NK-92 (cell line): Measurements from ENCODE around the gene TLR1.
"Not testable (repeated sequence)": the region's sequence is repeated elsewhere in the genome, so short reads cannot be mapped to it uniquely, and the experiment has no call there.

ENCODE experiments used
- DNase-seq: peaks from one replicate; lab custom pipeline; 2025; ENCODE audit not compliant: unreplicated experiment; lab: John Stamatoyannopoulos, UW

TLR1 gene

GRCh38 chr4:38777925-38778324, 26.7 kb downstream of the TLR1 start:
- DNase-seq: not testable (repeated sequence)

GRCh38 chr4:38775326-38775725, 29.3 kb downstream of the TLR1 start:
- DNase-seq: no peak

GRCh38 chr4:38774181-38774955, 30.2 kb downstream of the TLR1 start:
- no peak for DNase-seq

- DNase-seq: not testable (repeated sequence)
Measured at GRCh38 chr4:38770281-38770680, 34.3 kb downstream of the TLR1 start.

GRCh38 chr4:38769857-38770256, 34.7 kb downstream of the TLR1 start:
- no peak for DNase-seq

- no peak for DNase-seq
Measured at GRCh38 chr4:38769441-38769840, 35.1 kb downstream of the TLR1 start.

DNA sequence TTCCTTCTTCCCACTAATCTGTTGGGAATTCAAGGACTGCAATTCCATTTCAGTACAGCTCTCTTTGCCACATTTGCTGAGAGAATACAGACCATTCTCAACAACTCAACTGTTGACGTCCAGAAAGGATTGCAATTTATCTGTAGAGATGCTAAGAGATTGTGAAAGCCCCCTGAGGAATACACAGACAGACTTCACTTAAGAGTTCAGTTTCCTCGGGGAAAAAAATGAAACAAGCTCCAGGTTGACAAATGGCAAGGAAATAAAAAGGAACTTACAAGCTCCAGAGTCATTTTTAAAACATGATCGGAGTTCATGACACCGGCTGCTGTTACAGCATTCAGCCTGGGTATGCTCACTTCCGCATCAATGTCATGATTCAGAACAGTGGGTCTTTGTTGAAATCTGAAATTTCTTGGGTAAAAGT, 35.6 kb downstream of the TLR1 start:
- DNase-seq: no peak

GRCh38 chr4:38766940-38767339, 37.7 kb downstream of the TLR1 start:
- not testable (repeated sequence) for DNase-seq

DNA sequence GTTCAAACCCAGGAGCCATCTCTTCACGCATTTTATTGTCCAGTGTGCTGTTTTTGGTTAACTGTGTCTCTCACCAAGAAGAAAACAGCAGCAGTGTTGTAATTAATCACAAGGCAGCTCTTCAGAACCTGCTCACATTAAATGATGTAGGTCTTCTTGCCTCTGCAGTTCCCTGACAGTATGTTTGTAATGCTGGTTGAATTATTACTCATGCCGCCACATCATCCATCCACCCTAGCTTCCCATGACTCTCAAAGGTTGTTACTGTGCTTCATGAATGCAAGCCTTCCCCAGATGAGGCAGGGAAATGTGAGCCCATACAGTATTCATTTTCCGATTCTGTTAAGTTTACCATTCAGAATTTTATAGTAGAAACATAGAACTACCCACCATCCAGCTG, 39.2 kb downstream of the TLR1 start:
- no peak for DNase-seq

DNA sequence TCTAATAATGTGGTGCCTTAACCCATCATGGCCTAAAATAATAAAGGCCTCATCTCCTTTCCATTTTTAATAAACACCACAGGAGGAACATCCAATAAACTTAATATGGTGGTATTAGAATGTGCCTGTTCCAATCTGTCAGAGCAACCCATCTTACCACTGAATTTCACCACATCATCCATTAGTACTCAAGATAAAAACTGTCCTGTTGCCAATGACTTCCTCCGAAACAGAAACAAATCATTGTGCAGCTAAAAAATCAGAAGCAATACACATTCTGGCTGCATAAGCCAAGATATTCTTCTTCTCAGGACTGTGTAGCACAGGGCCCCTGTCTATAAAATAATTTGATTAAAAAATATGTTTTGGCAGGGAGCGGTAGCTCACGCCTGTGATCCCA, 40.3 kb downstream of the TLR1 start:
- no peak for DNase-seq

- no peak for DNase-seq
Measured at GRCh38 chr4:38762560-38762959, 42.0 kb downstream of the TLR1 start.

DNA sequence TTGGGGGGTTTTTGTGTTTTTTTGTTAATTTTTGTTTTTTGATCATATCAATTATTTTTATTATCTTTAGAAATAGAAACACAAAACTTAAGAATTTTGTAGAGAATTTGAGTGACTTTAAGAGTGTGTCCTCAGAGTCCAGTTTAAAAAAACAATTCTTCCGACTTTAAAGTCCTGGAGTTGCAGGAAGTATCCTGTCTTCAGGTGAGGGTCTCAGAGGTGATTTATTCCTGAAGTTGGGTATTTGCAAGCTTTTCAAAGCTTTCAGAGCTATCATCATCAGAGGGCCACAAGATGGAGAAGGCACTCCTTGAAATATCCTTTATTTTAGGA, 44.8 kb downstream of the TLR1 start:
- DNase-seq: no peak

DNA sequence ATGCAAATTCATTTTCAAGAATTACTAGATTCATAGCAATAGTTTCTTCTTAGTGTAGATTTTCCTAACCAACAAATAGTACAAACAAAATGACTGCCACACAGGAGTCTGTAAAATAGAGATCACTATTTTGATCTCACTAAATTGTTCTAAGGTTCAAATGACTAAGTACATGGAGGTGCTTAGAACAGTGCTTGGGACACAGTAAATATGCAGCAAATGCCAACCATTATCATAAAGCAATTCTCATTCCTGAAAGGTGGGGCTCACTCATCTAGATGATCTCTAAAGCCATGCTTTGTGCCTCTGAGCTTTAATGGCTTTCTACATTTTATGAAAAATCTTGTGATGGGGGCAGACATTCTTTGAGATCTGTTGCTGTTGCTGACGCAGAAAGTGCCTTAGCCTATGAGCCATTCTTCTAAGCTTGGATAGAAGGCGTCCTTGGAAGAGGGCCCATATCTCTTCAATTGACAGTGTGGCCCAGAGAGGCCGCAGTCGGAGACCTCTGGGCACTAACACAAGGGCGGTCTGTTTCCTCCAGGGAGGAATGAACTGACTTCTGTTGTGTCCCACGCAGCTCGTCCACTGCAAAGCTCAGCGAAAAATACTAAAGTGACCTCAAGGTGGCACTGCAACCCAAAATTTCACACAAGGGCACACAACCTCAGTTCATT, 45.3 kb downstream of the TLR1 start:
- no peak for DNase-seq

DNA sequence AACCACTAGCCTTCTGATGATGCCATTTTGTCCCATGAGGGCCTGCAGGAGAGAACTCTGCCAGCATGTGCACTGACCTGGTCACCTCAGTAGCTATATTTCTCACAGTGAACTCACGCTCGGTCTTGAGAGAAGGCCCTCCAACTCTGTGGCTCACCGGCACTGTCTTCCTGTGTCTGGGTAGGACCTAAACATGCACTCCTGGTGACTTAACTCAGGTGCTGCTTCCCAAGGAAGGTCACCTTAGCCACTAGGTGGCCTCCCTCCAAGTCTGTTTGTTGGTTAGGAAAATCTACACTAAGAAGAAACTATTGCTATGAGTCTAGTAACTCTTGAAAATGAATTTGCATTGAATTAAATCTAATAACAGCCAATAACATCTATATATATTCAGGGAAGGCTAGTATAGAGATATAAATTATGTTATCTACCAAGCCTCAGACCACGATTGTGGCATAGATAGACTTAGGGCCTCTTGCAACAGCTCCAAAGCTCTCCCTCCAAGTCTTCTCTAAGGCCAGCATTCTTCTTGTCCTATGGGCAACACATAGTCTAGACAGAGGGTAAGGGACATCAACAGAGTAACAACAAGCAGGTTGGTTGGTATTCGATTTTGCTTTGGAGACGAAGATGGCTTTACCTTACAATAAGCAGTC, 46.5 kb downstream of the TLR1 start:
- DNase-seq: no peak

DNA sequence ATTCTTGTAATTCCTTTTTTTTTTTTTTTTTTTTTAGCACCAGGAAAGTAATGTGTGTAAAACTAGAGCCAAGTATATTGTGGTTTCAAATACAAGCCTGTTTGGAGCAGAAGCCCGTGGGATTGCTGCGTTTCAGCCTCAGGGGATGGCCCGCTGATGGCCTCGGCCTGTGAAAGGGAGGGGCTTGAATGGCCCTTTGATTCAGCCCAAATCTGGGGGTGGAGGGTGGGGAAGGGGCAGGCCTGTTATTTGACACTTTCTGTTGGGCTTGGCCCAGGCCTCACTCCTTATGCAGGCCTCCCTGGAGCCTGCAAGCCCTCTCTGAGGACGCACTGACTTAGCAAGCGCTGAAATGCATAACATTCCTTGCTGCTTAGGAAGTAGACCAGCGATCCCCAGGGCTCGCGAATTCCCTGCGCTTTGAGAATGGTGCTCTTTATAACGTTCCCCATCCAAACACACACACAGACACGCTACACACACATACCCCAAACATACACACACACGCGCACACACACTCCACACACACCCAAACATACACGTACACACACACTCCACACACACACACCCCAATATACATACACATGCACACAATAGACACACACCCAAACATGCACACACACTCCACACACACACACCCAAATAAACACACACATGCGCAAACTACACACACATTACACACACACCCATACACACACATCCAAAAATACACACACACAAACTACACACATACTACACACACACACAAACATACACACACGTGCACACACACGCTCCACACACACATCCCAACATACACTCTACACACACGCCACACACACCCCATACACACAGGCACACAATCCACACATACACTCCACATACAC, 51.4 kb downstream of the TLR1 start:
- DNase-seq: no peak

- no peak for DNase-seq
Measured at GRCh38 chr4:38752372-38752940, 52.1 kb downstream of the TLR1 start.

GRCh38 chr4:38751341-38752010, 53.1 kb downstream of the TLR1 start:
- no peak for DNase-seq

DNA sequence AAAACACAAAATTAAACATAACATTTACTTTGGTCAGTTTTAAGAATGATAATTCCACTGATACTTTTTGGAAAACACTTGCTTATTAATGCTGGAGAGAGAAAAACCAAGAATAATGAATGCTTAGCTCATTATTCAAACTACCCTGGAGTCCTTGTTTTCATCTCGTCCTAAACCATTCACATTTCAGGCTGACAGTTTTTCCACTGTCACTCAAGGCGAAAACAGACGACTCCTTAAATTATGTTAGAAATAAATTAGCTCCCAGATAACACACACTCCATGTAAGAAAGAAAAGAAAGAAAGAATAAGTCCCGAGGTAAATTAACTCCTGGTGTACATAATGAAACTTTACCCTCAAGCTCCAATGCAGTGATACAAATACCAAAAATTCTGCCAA, 55.3 kb downstream of the TLR1 start:
- no peak for DNase-seq

GRCh38 chr4:38747629-38748028, 57.0 kb downstream of the TLR1 start:
- no peak for DNase-seq
